Amniotic stem cell (primary cell): Measurements from ENCODE around the gene NELL1.

Source experiments
- DNase-seq: peaks from one replicate; lab custom pipeline; 2025; lab: John Stamatoyannopoulos, UW

Gene NELL1

DNA sequence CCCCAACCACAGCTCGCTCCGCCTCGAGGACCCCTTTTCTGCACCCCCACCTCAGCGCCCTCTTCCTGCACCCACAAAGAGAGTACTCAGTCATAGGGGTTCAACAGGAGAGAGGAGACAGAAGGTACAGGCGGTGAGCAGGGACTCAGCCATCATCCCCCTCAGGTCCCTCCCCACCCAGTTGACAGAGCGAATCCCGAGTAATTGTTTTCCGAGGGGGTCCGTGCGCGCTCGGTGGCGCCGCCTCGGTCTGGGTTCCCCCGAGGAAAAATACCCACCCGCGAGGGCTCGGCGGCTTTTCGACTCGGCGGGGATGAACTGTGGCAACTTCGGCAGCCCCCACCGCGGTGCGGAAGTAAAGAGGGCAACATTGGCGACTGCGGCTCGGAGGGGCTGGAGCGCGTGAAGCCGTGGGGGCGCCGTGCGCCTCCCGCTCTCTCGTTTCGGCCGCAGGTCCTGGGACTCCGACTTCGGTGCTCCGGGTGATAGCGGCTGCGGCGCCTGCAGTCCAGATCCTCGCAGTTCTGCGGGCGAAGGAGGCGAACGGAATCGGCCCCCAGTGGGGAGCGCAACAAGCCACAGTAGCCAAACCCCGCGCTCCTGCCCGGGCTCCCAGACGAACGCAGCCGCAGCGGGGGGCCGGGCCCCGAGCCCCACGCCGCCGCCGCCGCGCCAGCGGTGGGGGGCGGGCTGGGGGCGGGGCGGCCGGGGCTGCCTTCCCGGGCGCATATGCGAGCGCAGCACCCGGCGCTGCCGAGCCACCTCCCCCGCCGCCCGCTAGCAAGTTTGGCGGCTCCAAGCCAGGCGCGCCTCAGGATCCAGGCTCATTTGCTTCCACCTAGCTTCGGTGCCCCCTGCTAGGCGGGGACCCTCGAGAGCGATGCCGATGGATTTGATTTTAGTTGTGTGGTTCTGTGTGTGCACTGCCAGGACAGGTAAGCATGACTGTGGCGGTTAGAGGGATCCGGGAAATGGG, at the start of gene NELL1:
Gene NELL1 (plus strand): TSS at position 743 of the 976 bp plus-strand sequence.
- DNase-seq, result no peak

DNA sequence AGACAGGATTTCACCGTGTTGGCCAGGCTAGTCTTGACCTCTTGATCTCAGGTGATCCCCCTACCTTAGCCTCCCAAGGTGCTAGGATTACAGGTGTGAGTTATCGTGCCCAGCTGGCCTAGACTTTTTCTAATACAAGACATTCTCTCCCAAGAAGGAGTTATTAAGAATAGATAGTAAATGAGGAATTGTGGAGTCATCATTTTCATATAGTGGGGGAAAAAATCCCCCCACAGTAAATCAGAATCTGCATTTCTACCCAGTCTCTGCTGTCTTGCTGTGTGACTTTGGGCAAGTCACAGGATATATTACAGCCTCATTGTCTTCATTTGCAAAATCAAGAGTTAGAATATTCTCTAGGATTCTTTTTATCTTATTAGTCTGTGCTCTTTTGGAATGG, 48.4 kb upstream of the NELL1 start:
- no peak for DNase-seq

DNA sequence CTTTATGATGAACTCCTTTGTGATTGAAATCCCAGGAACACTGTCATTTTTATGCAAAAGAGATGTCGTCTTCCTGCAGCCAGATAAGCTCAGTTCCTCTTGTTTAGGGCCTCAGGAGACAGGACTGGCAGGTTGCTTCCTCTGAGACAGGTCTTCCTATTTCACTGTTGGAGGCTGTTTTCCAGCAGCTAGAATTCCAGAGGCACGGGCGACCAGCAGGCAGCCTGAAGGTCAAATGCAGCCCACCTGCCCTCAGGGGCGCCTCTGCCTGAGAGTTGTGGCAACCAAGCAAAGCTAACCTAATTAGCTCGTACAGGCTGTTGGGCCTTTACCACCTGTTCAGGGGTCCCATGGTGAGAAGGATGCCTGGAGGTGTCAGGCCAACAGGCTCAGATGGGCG, 47.7 kb upstream of the NELL1 start:
- DNase-seq, result no peak

DNA sequence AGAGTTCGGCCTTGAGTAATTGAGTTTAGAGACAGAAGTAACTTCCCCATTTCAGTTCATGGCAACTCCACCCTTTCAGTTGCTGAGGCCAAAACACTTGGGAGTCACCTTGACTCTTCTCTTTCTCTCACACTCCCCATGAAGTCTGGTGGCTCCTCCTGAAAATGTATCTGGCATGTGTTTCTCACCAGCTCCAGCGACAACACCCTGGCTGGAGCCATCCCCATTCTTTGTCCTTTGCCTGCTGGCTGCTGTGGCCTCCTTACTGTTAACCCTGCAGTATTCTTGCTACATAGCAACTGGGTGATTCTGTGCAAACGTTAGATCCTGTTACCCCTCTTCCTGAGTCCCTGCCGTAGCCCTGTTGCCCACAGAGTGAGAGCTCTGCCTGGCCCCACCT, 46.1 kb upstream of the NELL1 start:
- DNase-seq, result no peak

DNA sequence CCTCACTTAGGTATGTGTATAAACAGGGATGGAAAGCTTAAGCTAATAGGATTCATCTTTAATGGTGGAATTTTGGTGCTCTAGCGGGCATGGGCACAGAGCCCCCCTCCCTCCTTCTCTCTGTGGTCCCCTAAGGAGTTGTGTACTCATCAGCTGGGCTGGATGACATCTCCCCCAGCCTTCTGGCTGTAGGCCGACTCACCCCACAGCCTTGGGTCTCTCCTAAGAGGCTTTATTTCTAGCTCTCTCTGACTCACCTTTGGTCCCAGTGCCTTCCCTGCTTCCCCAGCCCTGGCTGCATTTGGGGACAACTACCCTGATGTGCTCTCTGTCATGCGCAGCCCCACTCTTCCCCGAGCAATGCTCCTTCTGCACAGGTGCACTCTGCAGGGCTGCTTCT, 43.1 kb upstream of the NELL1 start:
- DNase-seq, result no peak

DNA sequence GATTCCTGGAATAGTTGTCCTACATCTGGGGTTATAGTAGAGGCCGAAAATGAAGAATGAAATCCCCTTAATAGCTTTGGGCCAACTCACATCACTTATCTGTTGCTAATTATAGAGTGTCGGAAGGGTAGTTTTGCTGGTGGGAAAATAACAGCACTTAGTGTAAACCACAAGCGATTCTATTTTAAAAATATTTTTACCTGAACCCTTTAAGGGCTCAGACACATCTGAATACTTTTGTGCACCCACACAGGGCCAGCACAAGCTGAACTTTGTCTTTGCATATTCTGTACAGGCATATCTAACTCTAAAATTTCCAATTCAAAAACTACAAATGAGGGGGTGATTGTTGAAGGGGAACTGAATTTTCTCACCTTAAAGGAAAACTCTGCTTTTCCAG, 42.4 kb upstream of the NELL1 start:
- DNase-seq, result no peak

DNA sequence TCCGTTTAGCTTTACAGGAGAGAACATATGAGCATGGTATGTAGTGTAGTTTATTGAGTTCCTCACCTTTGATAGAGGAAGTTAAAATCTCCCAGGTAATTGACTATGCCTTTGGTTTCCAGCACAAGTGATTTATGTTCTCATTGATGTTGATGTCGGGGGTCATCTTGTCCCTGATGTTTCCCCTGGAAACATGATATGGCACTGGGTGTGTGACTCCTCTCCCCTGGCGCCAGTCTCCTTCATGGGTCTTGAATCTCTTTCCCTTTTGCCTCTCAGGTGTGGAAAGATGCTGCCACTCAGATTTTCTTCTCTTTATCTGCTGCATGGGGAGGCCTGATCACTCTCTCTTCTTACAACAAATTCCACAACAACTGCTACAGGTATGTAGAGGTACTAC, 41.7 kb upstream of the NELL1 start:
- DNase-seq, result no peak

DNA sequence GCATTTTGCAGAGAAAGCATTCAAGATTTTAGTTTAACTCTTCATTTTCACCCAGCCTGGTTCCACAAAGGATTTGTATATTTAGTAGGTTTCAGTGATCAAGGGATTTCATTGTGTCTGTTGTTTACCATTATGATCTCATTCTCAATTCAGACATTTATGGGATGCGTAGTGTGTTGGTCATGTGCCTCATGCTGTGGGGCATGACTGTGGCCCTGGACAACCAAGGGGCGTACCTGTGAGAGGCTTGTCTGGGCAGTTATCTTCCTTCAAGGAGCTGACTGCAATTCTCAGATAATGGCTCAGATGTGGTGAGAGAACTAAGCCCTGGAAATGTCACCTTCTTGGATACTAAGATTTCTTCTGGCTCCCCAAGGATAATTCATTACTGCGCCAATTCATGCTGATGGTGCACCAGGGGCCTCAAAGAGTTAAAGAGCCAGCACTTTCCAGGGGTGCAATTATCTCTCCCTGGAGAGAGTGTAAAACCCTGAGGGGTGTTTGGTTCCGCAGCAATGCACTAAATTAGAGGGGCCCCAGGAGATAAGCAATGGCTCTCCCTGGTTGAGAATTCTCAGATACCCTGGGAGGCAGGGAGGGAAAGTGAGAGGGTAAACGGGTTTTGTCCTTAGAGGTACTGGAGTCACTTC, 37.7 kb upstream of the NELL1 start:
- no peak for DNase-seq

DNA sequence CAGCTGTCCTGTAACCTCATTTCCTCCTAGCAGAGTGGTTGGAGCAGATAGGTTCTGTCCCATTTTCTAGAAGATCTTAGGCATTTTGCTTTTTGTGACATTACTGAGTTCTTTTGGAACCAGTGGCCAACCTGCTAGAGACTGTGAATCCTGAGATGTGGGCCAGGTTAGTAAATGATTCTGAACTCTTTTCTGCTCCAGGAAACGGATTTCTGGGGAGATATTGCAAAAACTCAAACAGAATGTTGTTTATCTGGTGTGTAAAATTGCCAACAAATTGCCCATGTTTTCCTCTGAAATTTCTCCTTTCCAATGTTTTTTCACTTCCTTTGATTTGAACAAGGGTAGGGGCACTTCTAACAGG, 37.2 kb upstream of the NELL1 start:
- DNase-seq, result no peak

DNA sequence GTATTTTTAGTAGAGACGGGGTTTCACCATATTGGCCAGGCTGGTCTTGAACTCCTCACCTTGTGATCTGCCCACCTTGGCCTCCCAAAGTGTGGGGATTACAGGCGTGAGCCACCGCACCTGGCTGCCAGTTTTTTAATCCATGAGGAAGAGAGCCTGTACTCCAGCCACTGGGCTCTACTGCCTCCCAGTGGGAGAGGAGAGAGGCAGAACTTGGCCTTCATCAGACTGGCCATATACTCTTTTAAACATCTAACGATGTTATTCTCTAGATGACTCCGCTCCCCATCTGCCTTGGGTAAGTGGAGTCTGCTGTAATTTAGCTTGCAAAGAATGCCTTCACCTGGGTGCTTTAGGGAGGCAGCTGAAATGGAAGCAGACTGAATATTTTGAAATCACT, 35.3 kb upstream of the NELL1 start:
- no peak for DNase-seq

DNA sequence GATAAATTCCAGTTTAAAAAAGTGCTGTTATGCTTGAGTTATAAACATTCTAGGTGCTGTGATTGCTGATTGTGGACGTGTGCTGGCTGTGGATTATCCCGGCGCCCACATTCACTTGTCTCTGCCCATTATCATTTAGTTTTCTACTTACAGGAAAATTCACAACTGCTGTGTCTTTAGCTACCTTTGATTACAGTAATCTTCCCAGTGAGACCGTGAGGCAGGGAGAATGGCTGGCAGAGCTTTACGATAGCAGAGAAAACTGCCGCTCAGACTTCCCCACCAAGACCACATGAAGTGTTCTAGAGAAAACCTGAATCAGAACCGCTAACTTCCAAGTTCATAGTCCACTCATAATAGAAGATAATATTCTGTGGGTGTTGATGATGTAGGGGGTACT, 34.6 kb upstream of the NELL1 start:
- no peak for DNase-seq

DNA sequence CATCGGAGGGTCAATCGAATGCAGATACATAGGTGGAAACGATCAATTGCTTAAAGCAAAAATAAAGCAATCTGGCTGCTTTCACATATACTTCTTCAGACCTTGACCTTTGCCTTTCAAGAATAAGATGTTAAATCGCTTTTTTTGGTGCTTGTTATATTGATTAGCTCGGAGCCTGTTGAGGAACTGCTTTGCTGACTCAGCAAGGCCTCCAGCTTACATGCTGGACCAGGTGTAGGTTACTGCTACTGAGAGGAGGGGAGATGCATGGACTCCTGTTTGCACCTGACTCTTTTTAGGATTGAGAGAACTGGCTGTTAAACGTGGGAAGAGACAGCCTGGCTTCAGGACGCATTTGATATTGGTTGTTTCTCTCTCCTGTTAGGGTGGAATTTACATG, 31.3 kb upstream of the NELL1 start:
- no peak for DNase-seq

DNA sequence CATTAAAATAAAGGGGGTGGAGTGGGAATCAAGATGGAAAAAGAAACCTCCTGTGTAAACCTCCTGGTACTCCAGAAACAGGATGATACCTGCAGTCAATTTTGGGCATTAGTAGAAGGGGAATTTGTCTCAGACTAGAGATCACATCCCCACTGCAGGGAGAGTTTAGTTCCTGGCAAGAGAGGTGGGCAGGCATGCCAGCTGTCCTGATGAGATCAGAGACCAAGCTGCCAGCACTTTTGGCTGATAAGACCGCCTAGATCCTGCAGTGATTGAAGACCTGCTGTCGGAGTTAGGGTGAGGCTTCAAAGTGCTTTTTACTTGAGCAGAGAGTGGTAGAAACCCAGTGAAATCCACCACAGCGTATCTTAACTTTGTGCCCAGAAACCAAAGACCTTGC, 29.7 kb upstream of the NELL1 start:
- no peak for DNase-seq

DNA sequence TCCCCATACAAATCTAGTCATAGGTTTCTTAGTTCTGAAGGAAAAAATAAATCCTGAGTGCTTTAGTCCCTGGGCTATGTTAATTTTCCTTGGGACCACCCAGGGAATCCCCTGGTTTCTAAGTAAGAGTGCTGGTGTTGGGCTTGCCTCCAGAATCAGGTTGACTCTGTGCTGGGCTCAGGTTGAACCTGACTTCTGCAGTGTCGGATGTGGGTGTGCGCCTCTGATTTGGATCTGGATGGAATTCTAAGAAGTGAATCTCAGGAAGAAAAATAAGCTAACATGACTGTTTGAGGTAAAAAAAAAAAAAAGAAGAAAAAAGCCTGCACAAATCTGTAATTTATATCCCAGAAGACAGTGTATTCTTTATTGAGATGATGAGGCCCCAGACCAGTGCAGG, 29.0 kb upstream of the NELL1 start:
- no peak for DNase-seq

DNA sequence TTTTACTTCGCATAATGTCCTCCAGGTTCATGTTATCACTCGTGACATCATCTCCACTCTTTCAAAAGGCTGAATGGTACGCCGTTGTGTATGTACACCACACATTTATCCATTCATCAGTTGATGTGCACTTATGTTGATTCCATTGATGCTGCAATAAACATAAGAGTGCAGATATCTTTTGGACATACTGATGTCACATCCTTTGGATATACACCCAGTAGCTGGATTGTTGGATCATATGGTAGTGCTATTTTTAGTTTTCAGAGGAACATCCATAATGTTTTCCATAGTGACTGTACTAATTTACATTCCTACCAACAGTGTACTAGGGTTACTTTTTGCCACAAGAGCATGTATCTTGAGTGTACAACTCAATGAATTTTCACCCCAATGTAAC, 25.0 kb upstream of the NELL1 start:
- DNase-seq, result no peak

DNA sequence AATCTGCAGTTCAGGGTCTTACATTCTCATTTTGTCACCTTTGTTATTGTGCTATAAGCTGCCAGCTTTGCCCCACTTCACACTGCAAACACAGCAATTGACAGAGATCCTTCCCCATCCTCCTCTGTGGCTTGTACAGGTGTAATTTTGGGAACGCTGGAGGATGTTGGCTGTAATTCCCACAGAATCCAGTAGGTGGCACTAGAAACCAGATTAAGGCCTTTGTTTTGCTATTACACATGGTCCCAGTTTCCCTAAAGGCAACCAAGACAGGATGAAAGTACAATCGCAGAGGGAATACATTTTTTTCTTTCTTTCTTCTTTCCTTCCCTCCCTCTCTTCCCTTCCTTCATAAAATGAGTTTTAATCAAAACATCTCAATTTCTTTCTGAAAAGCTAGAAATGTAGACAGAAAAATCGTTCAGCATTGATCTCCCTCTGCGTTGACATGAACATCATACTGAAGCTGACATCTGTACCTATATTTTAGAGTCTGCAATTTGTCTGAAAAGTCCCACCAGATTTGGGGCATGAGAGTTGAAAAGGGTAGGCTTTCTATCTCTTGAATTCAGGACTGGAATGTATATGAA, 21.3 kb upstream of the NELL1 start:
- peak; percentile 0 for DNase-seq

DNA sequence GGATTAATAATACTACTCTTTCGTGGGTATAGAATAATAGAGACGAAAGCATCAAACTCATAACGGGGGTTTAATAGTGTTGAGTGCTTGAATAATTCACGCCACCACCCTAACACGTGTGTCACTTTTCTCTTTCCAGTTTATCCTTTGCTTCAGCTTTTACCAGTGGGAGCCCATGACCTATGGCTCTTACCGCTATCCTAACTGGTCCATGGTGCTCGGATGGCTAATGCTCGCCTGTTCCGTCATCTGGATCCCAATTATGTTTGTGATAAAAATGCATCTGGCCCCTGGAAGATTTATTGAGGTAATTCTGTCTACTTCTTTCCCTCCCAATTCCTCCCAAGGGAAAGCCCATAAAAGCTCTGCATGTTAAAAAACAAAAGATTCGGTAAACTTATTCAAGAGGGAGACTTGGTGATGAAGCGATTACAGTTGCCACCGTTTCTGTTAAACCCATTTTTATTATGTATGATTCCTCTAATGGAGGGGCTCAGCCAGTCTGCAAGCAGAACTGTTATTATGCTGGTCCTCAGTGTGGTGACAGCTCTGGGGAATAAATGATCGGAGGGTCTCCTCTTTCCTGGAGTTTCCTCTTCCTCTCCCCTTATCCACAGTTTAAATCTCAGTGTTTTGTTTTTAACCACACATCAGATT, 17.1 kb upstream of the NELL1 start:
- no peak for DNase-seq

DNA sequence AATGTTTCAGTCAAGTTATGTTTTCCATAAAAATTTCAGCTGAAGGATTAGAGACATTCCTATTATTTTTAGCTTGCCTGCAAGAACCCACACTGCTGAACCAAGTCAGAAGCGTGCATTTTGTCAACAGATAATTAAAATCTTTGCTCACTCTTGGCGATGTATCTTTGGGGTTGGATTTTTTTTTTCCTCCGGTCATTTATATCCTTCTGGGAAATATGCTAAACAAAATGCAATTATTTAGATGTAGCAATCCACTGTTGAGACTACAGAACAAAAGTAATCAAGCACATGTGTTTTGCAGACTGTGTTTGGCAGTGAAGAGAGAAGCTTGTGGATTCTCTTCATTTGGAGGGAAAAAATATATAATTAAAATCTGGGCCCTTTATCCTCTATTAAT, 15.3 kb upstream of the NELL1 start:
- DNase-seq, result no peak

DNA sequence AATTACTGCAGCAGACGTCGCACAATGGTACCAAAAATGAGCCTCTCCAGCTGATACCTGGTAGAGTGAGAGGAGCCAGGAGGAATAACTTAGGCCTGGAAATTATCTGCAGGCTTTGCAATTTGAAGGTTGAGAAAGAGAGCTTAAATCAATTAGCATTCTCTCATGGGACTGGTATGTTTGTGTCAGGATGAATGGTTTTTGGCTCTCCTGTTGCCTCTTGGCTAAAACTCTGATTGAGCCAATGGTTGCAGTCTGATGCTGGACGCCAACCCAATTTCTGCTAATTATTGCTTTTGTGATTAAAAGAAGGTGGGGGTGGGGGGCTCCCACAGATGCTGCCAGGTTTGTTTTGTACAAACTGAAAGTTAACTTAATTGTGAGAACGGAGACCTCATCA, 12.5 kb upstream of the NELL1 start:
- DNase-seq, result no peak

DNA sequence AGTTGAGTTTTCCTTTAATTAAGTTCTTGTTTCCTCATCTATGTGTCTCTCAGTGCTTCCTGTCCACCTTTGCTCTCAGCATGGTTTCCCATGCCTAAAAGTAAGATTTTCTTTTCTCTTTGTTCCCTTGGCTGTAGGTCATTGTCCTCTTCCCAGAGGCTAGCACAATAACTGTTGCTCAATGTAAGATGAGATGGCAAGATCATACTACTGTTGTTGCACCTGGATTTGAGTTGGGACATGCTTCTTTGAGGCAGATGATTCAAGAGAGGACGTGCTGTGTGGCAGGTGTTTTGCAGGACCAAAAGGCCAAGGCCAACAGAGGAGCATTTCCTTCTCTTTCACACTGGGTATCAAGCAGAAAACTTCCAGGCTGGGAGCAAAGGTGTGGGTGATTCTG, 11.3 kb upstream of the NELL1 start:
- no peak for DNase-seq

DNA sequence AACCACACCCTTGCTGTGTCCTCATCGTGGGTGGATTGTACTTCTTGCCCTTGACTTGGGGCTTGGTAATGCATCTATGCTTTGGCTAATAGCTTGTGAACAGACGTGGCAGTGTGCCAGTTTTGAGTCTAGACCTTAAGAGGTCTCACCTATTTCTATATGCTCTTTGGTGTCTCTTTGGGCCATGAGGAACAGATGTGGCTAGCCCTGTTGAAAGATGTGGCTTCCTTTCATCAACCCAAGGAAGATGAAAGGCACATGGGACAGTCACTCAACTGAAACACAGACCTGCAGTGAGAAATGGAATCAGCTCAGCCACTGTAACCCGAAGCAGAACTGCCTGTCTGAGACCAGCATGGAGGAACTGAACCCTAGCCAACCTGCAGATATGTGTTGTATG, 7.9 kb upstream of the NELL1 start:
- no peak for DNase-seq

DNA sequence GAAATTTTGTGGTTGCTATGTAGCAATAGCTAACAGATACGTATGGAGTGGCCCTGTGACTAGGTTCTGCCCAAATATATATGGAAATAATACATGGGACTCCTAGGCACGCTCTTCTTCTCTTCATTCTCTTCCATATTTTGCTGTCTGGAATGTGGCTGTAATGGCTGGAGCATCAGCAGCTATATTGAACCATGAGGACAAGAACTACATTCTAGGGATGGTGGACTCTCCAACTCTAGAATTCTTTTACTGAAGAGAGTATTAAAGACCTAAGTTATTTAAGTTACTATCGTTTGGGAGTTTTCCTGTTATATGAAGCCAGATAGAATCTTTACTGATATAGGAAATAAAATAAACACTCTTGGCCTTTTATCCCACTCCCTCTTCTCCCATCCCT, 7.5 kb upstream of the NELL1 start:
- DNase-seq, result no peak
